HAP-1 (cell line): Measurements from ENCODE around the gene CBX8.

ENCODE experiments used
- DNase-seq, 2 experiments: peaks; one replicate each; pipeline ENCODE4 v3.0.0-alpha.2; 2016 to 2020; ENCODE audit warnings: low spot score in 2 of 2
- H3K27me3 ChIP-seq: fragments of 250-450 bp; sonication (Bioruptor Pico); 2 replicates; pipeline ENCODE4 v1.5.1; 2020; ENCODE audit warnings: low read depth, mild to moderate bottlenecking, moderate library complexity
- H3K36me3 ChIP-seq: fragments of 250-450 bp; sonication (Bioruptor Pico); replicated peaks from 2 replicates; pipeline ENCODE4 v1.5.1; 2020; ENCODE audit warnings: mild to moderate bottlenecking
- H3K4me1 ChIP-seq: fragments of 250-450 bp; sonication (Bioruptor Pico); 2 replicates; pipeline ENCODE4 v1.5.1; 2020; ENCODE audit warnings: mild to moderate bottlenecking
- H3K4me3 ChIP-seq: fragments of 250-450 bp; sonication (Bioruptor Pico); 2 replicates; pipeline ENCODE4 v1.5.1; 2020; ENCODE audit warnings: mild to moderate bottlenecking, moderate library complexity
- H3K9me3 ChIP-seq: fragments of 250-450 bp; sonication (Bioruptor Pico); 2 replicates; pipeline ENCODE4 v1.5.1; 2020; ENCODE audit warnings: mild to moderate bottlenecking, moderate library complexity
- in situ Hi-C: fragments of 300-500 bp; cut with MboI; formaldehyde crosslinking; loops from 3 replicates; pipeline ENCODE4 v1.14.3; 2020; ENCODE audit warnings: low sequenced_read_pairs, inconsistent platforms, mixed read lengths

Gene CBX8

DNA sequence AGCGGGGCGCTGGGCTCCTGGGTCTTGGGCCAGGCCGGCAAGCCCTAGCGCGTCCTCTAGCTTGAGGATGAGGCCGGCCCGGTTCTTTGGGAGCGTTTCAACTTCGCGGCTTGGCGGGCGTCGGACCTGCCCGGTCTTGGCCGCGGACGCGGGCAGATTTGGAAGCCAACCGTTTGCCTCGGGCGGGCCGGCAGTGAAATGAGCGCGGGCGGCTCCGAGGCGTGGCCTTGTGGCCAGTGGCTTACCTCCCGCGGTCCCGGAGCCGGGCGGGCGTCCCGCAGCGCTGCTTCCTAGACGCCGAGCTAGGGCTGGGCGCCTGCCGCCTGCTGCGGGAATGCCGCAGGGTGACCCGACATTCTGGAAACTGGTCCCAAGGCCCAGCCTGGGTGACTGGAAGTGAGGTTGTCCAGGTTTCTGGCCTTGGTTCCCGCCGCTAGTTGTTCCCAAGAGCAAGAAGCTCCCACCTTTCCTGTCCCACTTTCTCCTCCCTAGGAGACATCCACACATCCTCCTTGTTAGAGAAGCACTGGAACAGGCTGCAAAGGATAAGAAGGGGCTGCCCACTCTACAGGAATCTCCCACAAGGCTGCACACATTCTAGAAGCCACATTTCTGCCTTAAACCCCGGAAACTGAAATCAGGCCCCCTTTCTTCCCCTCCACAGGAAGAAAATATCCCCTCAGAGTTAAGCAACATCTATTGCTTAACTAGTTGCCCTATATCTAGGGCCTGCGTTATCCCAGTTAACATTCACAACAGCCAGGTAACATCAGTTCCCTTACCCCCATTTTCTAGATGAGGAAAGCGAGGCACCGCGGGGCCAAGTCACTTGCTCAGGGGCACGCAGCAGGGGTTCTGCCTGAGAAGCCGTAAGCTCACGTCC lies 4.5 kb upstream of the CBX8 start:
- H3K4me3 ChIP-seq, result no peak overlapping the region
- no peak for DNase-seq
- in situ Hi-C loops, result no loop called here
- peaks cover 28% of the 10 kb centered on the region for H3K4me1 ChIP-seq
- no peaks in the 10 kb centered on the region for H3K9me3 ChIP-seq
- no peaks in the 10 kb centered on the region for H3K27me3 ChIP-seq
- no peaks in the 10 kb centered on the region for H3K36me3 ChIP-seq

DNA sequence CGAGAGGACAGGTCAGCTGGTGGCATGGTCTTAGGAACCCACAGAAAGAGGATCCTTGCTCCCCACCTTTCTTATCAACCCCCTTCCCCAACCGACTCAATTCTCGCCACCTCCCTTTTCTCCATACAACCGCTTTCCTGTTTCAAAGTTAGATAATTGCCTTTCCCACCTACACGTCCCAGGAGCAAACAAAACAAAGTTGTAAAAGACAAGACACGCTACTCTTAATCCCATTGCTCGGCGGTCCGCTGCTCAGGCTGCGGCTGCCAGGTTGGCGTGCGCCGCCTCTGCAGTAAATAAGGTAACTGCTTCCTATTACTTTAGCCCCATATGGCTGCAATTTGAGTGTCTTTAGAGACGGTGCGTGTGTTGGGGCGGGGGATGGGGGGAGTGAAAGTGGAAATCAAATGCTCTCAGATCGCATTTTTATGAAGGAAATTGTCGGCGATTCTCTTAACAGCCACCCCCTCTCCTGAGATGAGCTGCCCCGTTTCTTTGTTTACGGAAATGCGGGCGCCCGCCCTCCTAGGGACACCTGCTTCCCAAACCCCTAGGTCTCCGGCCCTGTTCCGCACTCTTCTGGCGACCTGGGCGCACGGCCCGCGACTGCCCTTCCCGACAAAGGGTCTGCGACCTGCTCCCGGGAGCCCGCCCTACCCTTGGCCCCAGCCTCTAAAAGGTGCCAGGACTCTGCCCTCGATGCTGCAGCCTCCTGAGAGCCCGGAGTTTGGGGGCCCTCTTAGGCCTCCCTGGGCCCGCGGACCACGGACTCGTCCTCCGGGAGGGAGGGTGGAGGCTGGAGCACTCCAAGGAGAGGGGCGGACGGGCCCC lies 3.7 kb upstream of the CBX8 start:
- Histone ChIP-seq H3K4me3 (no peak overlapping the region), H3K36me3 (no peaks in the 10 kb centered on the region), H3K9me3 (no peaks in the 10 kb centered on the region), H3K27me3 (no peaks in the 10 kb centered on the region), H3K4me1 (peaks cover 31% of the 10 kb centered on the region)
- in situ Hi-C loops, result no loop called here
- DNase-seq, result peak; percentile 74 to 78

DNA sequence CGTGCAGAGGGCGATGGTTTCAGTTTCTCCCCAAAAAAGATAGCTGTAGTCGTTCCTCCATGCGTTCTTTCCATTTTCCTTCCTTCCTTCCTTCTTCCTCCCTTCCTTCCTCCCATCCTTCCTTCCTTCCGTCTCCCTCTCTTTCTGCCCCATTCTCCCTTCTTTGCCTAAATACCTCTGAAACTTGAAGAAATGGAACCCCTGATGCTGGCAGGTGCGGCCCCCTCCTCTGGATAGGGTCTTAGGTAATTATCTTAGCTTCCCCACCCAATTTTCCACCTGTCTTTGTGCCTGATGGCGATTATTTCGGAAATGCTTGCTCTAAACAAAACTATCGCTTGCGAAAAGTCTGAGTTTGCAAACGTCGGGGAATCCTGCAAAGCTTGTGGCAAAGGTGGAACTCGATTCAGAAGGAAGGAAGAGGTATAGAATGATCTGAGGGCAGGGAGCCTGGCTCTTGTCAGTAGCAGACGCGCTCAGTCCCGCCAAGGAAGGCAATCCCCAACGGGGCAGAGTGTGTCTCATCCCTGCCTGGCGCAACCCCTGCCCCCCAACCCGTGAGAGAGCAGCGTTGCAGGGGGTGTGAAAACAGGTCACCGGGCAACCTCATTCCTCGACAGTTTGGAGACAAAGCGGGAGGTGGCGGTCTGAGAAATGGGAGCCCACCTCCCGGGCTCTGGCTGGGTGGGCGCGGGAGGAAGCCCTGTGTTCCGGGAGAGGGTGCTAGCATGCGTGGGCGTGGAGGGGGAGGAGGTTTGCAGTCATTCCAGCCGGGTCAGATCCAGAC lies 2.9 kb upstream of the CBX8 start:
- no peak overlapping the region for H3K4me3 ChIP-seq
- H3K27me3 ChIP-seq, result no peaks in the 10 kb centered on the region
- H3K4me1 ChIP-seq, result peaks cover 31% of the 10 kb centered on the region
- DNase-seq, result no peak
- in situ Hi-C loops, result no loop called here
- no peaks in the 10 kb centered on the region for H3K9me3 ChIP-seq
- H3K36me3 ChIP-seq, result peaks cover 6% of the 10 kb centered on the region

DNA sequence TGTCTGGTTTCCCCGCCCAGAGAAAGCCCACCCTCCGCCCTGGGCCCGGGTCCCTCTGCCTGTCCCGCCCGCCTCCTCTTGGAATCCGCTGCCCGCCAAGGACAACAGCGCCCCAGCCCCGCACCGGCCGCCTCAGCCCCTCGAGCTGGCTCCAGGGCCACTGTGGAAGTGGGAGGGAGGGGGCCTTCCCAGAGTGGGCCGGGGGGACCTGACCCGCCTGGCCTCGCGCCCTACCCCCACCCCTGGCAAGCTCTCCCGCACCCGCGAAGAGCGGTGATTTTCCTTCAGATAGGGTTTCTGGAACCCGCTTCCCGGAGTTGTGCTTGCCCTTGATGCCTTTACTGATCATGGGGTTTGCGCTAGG lies 2.3 kb upstream of the CBX8 start:
- DNase-seq, result no peak
- Histone ChIP-seq H3K27me3 (no peaks in the 10 kb centered on the region), H3K4me1 (peaks cover 30% of the 10 kb centered on the region), H3K9me3 (no peaks in the 10 kb centered on the region), H3K4me3 (no peak overlapping the region), H3K36me3 (peaks cover 12% of the 10 kb centered on the region)
- in situ Hi-C loops, result no loop called here

DNA sequence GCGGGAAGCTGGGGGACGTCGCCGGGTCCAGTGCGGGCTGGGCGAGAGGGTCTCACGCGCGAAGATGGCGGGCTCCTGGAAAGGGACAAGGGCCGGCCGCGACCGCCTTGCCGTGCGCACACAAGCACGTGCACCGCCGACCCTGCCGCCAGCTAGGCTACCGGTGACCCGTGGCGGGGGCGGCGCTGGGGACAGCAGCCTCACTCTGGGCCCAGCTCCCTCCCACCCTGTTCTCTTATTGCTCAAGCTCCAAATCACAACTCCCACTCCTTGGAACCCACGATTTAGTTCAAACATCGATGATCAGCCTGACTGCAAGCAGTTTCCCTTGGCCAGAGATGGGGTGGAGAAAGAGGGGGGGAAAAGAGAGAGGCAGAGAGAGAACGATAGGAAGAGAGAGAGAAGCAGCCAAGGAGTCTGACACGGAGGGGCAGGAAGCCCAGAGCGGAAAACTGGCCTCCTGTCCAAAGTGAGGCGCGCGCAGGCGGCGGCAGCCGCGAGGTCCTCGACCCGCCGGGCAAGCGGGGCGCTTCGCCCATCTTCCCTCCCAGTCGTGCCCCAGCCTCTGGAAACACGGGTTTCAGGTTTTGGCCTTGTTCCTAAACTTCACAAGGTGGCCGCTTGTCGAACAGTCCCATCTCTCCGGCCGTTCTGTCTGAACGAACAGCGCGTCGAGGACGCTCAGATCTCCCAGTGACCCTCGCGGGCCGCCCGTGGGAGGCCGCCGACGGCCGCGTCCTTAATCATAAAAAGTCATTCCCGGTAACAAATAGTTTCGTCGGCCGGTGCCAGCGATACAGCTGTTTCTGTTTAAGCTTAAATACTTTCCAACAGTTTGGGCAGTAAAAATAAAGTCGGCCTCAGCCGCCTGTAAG lies 1.7 kb upstream of the CBX8 start:
- peaks cover 25% of the 10 kb centered on the region for H3K4me1 ChIP-seq

DNA sequence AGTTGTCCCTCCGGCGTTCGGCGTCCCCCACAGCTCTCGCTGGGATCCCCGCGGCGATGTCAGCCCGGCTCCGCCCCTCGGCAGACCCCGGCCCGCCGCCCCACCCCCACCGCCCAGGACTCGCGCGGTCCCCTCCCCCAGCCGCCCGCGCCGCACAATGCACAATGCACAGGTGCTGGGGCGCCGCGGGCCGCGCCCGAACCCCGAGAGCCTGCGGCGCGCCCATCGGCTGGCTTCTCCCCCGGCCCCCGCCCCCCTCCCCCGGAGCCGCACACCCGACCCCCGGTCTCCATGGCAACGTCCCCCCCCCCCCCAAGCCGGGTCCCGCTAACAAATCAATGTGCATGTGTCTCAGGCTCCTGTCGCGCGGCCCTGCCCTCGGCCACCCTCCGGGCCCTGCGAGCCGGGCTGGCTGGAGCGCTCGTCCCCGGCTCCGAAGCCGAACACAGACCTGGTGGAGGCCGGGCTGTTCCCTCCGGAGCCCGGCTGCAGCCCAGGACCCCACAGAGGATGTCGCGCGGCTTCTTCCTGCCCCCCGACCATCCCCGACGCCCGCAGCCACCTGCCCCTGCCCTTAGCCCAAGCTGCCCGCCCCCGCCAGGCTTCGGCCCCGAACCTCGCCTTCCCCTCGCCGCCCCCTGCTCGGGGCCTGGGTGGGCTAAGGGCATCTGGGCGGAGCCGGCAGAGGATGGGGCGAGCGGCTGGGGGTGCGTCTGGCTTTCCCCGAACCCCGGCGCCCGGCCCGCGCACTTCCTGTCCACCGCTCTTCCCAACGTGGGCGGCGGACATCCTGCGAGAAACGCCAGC lies 818 bp upstream of the CBX8 start:
- H3K27me3 ChIP-seq, result no peaks in the 10 kb centered on the region
- peak; percentile 32 to 77 for DNase-seq
- H3K36me3 ChIP-seq, result peaks cover 13% of the 10 kb centered on the region
- H3K4me3 ChIP-seq, result peak overlapping the region; percentile 83
- in situ Hi-C loops, result no loop called here
- no peaks in the 10 kb centered on the region for H3K9me3 ChIP-seq
- H3K4me1 ChIP-seq, result peaks cover 25% of the 10 kb centered on the region

More for the DNA sequence above, 1.7 kb upstream of the CBX8 start:
- in situ Hi-C loops, result no loop called here
- Histone ChIP-seq H3K27me3 (no peaks in the 10 kb centered on the region), H3K9me3 (no peaks in the 10 kb centered on the region), H3K4me3 (no peak overlapping the region; the same call in 1 of the 2 replicates), H3K36me3 (peaks cover 13% of the 10 kb centered on the region)
- no peak for DNase-seq

DNA sequence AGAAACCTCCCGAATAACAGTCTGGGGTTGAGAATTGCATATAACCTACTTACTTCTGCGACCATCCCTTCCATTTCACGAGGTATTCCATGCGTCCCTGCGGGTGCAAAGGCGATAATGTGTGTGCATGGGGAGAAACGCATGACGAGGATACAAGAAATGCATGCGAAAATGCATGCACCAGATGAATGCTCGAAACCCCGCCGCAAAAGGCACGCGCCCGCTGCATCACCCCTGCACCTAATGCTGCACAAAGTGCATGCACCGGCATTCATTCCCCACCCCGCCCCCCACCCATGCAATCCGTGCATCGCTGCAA lies 474 bp downstream of the CBX8 start:
- H3K9me3 ChIP-seq, result no peaks in the 10 kb centered on the region
- DNase-seq, result no peak
- peaks cover 13% of the 10 kb centered on the region for H3K36me3 ChIP-seq
- H3K4me3 ChIP-seq, result peak overlapping the region; percentile 83
- H3K27me3 ChIP-seq, result no peaks in the 10 kb centered on the region
- in situ Hi-C loops, result no loop called here
- peaks cover 25% of the 10 kb centered on the region for H3K4me1 ChIP-seq

DNA sequence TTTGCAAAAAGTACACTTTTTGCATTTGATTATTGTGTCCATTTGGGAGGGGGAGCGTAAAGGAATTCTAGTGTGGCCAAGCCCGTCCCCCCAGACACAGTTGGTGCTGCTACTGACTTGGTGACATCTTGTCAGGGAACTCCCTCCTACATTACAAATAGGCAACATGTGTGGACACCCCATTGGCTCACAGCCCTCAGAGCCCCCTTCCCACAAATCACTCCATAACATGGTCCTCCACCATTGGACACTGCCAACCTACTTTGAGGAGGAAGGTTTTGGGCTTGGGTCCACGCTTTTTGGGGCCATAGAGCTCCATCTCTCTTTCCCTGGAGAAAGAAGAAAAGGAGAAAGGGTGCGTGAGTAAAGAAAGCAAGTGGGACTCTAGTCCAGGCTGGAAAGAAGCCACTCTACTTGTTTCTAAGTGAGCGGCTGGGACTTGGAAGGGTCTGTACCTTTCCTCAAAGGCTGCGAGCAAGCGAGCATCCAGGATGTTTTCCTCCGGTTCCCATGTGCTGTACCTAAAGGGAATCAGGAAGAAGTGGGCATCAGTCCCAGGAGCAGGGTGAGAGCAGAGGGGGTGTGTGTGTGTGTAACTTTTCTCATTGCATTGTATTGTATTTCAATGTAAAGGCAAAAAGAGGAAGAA lies 958 bp downstream of the CBX8 start:
- peak overlapping the region; percentile 83 for H3K4me3 ChIP-seq
- H3K9me3 ChIP-seq, result no peaks in the 10 kb centered on the region
- peaks cover 13% of the 10 kb centered on the region for H3K36me3 ChIP-seq
- no peak for DNase-seq
- in situ Hi-C loops, result no loop called here
- peaks cover 25% of the 10 kb centered on the region for H3K4me1 ChIP-seq
- no peaks in the 10 kb centered on the region for H3K27me3 ChIP-seq

DNA sequence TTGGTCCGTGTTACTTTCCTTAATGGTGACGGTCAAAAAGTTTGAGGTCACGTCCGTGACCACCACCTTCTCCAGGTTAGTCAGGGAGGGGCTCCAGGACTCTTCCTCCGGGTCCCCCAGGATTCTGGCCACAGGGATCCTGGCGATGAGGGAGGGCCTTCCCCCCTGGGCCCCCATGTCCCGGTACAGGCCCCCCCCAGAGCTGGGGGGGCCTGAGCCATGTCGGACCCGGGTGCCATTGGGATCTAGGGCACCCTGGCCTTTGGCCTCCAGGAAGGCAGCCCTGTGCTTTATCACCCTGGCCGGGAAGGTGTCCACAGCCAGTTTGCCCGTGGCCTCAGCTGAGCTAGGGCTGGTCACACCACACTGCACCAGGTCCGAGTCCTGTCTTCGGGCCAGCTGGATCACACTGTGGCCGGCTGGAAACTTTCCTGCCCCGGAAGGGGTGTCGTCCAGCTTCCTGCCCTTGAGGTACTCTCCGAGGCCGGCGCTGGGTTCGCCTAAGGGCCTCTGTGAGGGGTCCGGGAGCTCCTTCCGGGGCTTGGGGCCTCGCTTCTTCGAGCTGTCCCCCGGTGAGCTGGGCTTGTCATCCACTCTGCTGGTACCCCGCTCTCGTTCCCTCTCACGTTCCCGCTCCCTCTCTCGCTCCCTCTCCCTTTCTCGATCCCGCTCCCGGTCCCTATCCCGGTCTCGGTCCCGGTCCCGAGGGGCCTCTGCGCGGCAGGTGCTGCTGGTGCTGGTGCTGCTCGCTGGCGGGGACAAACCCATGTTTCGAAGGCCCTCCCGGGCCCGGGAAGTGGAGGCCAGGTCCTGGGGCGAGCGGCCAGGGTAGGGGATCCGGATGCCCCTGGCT lies 2.0 kb downstream of the CBX8 start:
- DNase-seq, result no peak
- no peaks in the 10 kb centered on the region for H3K27me3 ChIP-seq
- peaks cover 13% of the 10 kb centered on the region for H3K36me3 ChIP-seq
- H3K4me3 ChIP-seq, result no peak overlapping the region
- in situ Hi-C loops, result no loop called here
- no peaks in the 10 kb centered on the region for H3K9me3 ChIP-seq
- H3K4me1 ChIP-seq, result peaks cover 22% of the 10 kb centered on the region

DNA sequence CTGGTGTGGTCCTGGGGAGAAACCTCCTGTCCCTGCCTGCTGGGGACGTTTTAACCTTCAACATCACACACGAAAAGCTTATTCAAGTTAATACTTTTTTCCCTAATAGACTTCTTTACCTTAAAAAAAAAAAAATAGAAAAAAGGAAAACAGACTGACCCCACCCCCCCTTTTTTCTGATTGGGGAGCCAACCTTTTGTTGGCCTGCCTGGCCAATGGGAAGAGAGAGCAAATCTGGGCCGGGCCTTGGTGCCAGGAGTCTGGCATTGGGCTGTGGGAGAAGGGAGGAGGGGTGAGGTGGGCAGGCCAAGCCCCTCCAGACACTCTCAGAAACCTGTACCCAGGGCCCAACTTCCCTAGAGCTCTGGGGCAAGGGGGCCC lies 3.0 kb downstream of the CBX8 start:
- peaks cover 27% of the 10 kb centered on the region for H3K4me1 ChIP-seq
- in situ Hi-C loops, result no loop called here
- peaks cover 13% of the 10 kb centered on the region for H3K36me3 ChIP-seq
- DNase-seq, result peak in 1 of 2 experiments; percentile 53
- no peaks in the 10 kb centered on the region for H3K9me3 ChIP-seq
- H3K27me3 ChIP-seq, result no peaks in the 10 kb centered on the region
- no peak overlapping the region for H3K4me3 ChIP-seq

DNA sequence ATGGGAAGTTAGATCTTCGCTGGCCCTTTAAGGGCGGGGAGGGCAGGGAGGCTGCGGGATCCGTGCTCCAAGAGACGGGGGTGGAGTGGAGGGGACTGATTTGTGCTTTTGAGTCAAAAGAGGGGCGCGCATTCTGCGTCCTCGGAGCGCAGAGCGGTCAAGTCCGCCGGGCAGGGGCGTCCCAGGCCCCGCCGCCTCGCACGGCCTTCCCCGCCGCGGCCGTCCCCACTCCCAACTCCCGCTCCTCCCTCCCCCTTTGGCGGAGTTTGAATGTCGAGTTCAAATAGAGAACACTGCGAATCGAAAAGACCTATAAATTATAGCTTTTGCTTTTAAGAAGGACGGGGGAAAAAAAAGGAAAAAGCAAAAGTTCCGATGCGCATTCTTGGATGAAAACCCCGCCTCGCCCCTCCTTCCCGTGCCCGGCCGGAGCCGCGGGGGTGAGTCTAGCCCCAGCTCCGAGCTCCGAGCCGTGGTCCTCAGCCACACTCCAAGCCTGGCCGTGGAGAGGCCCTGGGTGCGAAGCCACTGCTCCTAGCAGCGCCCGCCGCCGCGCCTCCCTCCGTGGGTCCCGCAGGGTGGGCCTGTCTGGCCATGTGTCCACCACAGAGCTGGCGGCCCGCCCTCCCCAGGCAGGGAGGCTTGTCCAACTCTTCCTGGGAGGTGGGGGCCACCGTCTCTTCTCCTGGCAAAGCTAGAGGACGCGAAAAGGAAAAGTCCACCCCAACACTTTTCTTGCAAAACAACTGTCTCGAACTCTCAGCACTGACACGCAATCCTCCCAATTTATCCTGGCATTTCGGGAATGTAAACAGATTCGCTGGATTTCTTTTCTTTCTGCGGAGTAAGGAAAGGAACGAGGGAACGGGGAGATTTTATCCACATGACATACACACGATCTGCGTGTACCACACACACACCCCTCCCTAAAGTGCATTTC lies 3.6 kb downstream of the CBX8 start:
- Histone ChIP-seq H3K4me1 (peaks cover 28% of the 10 kb centered on the region), H3K36me3 (peaks cover 13% of the 10 kb centered on the region), H3K27me3 (no peaks in the 10 kb centered on the region), H3K9me3 (no peaks in the 10 kb centered on the region), H3K4me3 (no peak overlapping the region)
- DNase-seq, result no peak
- in situ Hi-C loops, result no loop called here
